ENCODE data around the gene TRPC4.

GRCh38 chr13:37679043-37679442 lies 190.5 kb downstream of the TRPC4 start:
- TF ChIP-seq POLR2A (IDR thresholded peaks at IDR 0.05) (no peak), POLR2AphosphoS5 (IDR thresholded peaks at IDR 0.05) (no peak), CTCF (IDR thresholded peaks at IDR 0.05) (no peak), EP300 (IDR thresholded peaks at IDR 0.05) (no peak)
